HG03575 (cell line): ENCODE measurements around the gene TSC22D4.

ENCODE experiments used
- ATAC-seq: cut with Tn5 transposase; IDR thresholded peaks from one replicate; pipeline ENCODE4 v1.9.1; 2021; ENCODE audit not compliant: unreplicated experiment, insufficient number of reproducible peaks, low FRiP score; ENCODE audit errors: extremely low read depth

Gene TSC22D4

GRCh38 chr7:100496509-100496908, 17.5 kb upstream of the TSC22D4 start:
- ATAC-seq, result no peak

- ATAC-seq, result no peak
These were observed 14.7 kb upstream of the TSC22D4 start for GRCh38 chr7:100493476-100494264.

DNA sequence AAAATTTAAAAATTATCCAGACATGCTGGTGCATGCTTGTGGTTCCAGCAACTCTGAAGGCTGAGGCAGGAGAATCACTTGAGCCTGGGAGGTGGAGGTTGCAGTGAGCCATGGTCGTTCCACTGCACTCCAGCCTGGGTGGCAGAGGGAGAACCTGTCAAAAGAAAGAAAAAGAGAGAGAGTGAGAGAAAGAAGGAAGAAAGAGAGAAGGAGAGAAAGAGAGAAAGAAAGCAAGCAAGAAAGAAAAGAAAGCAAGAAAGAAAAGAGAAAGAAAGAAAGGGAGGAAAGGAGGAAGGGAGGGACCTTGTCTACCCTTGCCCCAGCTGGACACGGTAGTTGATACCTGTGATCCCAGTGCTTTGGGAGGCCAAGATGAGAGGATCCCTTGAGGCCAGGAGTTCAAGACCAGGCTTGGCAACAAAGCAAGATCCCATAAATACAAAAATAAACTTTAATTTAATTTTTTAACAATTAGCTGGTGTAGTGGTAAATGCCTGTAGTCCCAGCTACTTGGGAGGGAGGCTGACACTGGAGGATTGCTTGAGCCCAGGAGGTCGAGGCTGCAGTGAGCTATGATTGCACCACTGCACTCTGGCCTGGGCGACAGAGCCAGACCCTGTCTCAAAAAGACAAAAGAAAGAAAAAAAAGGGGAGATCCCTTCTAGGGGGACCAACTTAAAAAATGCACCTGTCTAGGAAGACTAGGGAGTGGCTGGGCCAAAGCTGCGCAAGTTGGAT, 13.9 kb upstream of the TSC22D4 start:
- no peak for ATAC-seq

GRCh38 chr7:100491192-100491578, 12.2 kb upstream of the TSC22D4 start:
- no peak for ATAC-seq

DNA sequence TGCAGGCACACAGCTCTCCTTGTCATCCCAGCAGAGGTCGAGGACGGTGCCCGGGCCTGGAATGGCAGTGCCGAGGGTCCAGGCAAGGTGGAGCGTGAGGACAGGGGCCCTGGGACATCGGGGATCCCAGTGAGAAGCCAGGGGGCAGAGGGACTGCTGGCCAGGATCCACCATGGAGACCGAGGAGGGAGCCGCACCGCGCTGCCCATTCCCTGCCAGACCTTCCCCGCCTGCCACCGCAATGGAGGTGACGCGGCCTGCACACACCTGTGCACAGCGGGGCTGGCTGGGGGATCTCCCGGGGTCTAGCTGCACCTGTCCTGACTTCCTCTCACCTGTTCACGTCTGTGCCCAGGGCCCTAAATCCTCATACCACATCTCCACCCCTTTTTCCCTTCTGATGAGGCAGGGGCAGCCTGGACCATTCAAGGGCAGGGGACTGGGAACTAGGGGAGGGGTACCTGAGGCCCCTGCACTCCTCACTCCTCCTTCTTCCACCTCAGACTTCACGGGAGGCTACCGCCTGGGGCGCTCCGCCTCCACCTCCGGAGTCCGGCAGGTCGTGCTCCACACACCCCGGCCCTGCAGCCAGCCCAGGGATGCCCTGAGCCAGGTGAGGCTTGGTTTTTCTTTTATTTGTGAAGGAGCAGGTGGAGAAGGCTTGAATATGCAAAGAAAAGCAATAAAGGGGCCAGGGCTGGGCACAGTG, 11.6 kb upstream of the TSC22D4 start:
- ATAC-seq, result no peak

- no peak for ATAC-seq
These were observed 10.8 kb upstream of the TSC22D4 start for GRCh38 chr7:100489824-100490223.

DNA sequence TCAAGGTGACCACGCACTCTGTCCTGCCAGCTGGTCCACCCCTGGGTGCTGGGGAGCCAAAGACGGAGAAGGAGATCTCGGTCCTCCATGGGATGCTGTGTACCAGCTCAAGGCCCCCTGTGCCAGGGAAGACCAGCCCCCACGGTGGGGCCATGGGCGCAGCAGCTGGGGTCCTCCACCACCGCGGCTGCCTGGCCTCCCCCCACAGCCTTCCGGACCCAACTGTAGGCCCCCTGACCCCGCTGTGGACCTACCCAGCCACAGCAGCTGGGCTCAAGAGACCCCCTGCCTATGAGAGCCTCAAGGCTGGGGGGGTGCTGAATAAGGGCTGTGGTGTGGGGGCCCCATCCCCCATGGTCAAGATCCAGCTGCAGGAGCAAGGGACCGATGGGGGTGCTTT, 10.1 kb upstream of the TSC22D4 start:
- ATAC-seq, result no peak

DNA sequence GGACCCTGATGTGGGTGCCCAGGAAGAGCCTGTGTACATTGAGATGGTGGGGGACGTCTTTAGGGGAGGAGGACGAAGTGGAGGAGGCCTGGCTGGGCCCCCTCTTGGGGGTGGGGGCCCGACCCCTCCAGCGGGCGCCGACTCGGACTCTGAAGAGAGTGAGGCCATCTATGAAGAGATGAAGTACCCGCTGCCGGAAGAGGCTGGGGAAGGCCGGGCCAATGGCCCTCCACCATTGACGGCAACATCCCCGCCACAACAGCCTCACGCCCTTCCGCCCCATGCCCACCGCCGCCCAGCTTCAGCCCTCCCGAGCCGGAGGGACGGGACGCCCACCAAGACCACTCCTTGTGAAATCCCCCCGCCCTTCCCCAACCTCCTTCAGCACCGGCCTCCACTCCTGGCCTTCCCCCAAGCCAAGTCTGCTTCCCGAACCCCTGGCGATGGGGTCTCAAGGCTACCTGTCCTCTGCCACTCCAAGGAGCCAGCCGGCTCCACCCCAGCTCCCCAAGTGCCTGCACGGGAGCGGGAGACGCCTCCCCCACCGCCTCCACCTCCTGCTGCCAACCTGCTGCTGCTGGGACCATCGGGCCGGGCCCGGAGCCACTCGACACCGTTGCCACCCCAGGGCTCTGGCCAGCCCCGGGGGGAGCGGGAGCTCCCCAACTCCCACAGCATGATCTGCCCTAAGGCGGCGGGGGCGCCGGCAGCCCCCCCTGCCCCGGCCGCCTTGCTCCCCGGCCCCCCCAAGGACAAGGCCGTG, 9.5 kb upstream of the TSC22D4 start:
- ATAC-seq, result no peak

- no peak for ATAC-seq
These were observed 7.9 kb upstream of the TSC22D4 start for GRCh38 chr7:100486753-100487446.

DNA sequence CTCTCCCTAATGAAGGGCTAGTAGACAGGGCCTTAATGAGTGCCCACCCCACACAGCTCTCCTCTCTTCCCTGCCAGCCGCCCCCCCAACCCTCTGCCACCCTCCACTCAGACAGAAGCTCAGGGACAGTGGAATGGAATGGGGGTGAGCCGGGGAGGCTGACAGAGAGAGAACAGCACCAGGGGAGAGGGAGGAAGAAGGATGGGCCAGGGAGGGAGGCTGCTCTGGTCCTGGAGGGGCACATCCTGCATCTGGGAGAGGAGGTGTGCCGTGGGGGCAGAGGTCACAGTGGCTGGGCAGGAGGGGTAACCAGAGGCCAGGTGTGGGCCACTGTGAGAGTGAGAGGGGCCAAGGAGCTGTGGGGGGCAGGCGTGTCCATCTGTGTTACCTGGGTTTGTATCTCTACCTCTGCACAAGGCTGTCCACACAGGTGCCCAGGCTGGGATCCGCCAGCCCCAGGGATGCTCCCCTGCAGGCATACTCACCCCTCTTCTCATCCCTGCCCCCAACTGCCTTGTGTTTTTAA, 7.2 kb upstream of the TSC22D4 start:
- no peak for ATAC-seq

DNA sequence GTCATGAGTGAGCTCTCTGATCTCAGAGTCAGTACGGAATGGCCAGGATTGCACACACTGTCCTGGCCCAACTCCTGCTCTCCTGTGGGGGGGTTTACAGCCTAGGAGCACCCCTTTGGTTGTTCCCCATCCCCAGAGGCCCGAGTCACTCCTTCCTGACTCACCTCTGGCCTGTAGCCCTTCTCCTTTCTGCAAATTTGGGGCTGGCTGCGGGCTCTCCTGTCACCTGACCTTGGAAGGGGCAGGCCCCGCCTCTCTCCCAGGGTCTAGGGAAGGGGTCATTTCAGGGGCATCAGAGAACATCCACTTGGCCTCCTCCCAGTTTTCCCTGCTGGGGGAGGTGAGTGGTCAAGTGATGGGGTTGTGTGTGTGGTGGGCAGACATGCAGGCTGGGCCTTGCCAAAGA, 6.5 kb upstream of the TSC22D4 start:
- no peak for ATAC-seq

DNA sequence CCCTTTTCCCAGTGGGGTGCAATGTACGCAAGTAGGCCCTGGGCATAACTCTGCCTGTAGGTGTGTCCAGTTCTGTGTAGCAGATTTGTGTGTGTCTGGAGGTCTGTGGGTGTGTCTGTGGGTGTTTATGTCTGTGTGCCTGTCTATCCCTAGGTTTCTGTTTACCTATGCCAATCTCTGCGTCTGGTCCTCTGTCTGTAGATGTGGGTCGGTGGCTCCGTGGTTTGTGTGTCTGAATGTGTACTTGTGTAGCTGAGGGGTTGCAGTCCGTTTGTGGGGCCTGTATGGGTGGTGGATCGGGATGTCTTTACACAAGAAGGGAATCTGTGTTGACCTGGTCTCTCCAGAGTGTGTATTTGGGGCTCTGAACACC, 5.6 kb upstream of the TSC22D4 start:
- no peak for ATAC-seq

GRCh38 chr7:100483722-100484672, 5.0 kb upstream of the TSC22D4 start, which contains the start of gene NYAP1:
TSS of gene NYAP1 (plus strand) at chr7:100483927. CDS start at chr7:100485312, 1,385 bp downstream.
- ATAC-seq, result no peak

DNA sequence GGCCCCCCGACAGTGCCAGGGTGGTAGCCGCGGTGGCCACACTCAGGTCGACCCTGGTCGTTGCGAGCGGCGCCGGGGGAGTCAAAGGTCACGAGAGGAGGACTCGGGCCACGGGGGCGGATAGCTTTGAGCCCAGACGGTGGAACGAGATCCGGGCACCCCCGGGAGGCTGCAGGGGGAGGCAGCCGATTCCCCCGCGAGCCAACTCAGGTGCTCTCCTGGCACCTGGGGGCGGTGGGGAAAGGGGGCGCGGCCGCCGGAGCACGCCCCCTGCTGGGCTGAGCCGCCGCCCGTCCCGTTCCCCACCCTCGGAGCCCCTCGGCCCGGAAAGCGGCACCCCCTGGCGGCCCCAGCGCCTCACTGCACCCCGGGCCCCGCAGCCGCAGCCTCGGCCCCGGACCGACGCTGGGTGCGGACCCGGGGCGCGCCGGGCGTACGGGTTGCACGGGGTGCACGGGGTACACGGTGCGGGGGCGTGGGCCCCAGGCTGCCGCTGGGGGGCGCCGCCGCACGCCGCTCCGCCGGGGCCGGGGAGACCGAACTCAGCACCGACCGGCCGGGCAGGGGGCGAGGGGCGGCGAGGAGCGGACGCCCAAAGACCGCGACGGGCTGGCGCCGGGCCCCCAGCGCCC, 4.2 kb upstream of the TSC22D4 start:
- no peak for ATAC-seq

GRCh38 chr7:100482728-100483089, 3.7 kb upstream of the TSC22D4 start:
- no peak for ATAC-seq

GRCh38 chr7:100481466-100481865, 2.5 kb upstream of the TSC22D4 start:
- no peak for ATAC-seq

GRCh38 chr7:100477871-100478267, 1.1 kb downstream of the TSC22D4 start:
- no peak for ATAC-seq
